Activated CD8-positive, alpha-beta T cell treated with anti-CD3 and anti-CD28 coated beads for 36 hours (primary cell): ENCODE measurements around the gene SEMA4D. TPM values are rescaled to one million over a fixed set of nuclear protein-coding genes. Genes with fewer than 3 reads are reported as not detected.

Source experiments
- ATAC-seq: fragments of 200-7000 bp; cut with Tn5 transposase; one replicate; pipeline ENCODE4 v1.10.0; 2021; ENCODE audit warnings: mild to moderate bottlenecking, moderate library complexity
- CTCF ChIA-PET: fragments of 350-600 bp; sonication (Branson Sonifier 250); formaldehyde crosslinking; loops from one replicate; lab custom pipeline; 2021; ENCODE audit warnings: antibody characterized with exemption; lab: Charles Lee
- POLR2A ChIA-PET: fragments of 350-600 bp; sonication (Branson Sonifier 250); formaldehyde crosslinking; loops from one replicate; lab custom pipeline; 2021; ENCODE audit warnings: antibody characterized with exemption; lab: Charles Lee
- DNase-seq: peaks from one replicate; pipeline ENCODE4 v3.0.0-alpha.2; 2020
- H3K27ac Mint-ChIP-seq: one replicate; pipeline ENCODE4 v1.8.0; 2021; ENCODE audit warnings: mild to moderate bottlenecking, mixed read lengths
- H3K27me3 Mint-ChIP-seq: one replicate; pipeline ENCODE4 v1.8.0; 2021; ENCODE audit warnings: mixed read lengths
- H3K36me3 Mint-ChIP-seq: one replicate; pipeline ENCODE4 v1.8.0; 2021; ENCODE audit warnings: low read depth, mixed read lengths
- H3K4me1 Mint-ChIP-seq: one replicate; pipeline ENCODE4 v1.8.0; 2021; ENCODE audit warnings: low read depth, mixed read lengths
- H3K4me3 Mint-ChIP-seq: one replicate; pipeline ENCODE4 v1.8.0; 2021; ENCODE audit warnings: mild to moderate bottlenecking, moderate library complexity, mixed read lengths
- H3K9me3 Mint-ChIP-seq: one replicate; pipeline ENCODE4 v1.8.0; 2021; ENCODE audit warnings: mixed read lengths
- CTCF ChIP-seq: fragments of 200-600 bp; IDR thresholded peaks from one replicate; pipeline ENCODE4 v1.8.0; 2022; ENCODE audit warnings: antibody characterized with exemption, mild to moderate bottlenecking
- intact Hi-C: fragments of 100-400 bp; cut with micrococcal nuclease; formaldehyde crosslinking; loops from one replicate; pipeline ENCODE4 v1.10.0; 2022
- total RNA-seq, 2 experiments: library from RNA; stranded (reverse); gene quantifications; one replicate each; pipeline ENCODE4 v1.2.3, GENCODE V29; 2021

Gene SEMA4D
- total RNA-seq, 2 experiments from 2014 or later: 290 to 317 TPM

GRCh38 chr9:89514956-89515355 is 17.0 kb upstream of the SEMA4D start:
- DNase-seq (no peak), ATAC-seq (no peak)
- no peak overlapping the region for H3K27ac Mint-ChIP-seq
- peaks cover 64% of the 10 kb centered on the region for H3K4me1 Mint-ChIP-seq
- POLR2A ChIA-PET: interaction anchor here (1.2 kb wide), 1 partner anchor 20 kb away, joined by 3 read pairs; no protein-coding TSS in a partner anchor
- TF ChIP-seq CTCF: no peak
- no peak overlapping the region for H3K4me3 Mint-ChIP-seq
- no peaks in the 10 kb centered on the region for H3K36me3 Mint-ChIP-seq
- H3K9me3 Mint-ChIP-seq: no peaks in the 10 kb centered on the region
- H3K27me3 Mint-ChIP-seq: no peaks in the 10 kb centered on the region
- intact Hi-C loops: no loop called here
- CTCF ChIA-PET: interaction anchor here (1.1 to 1.6 kb wide), 2 partner anchors 13 to 86 kb away, joined by 3 read pairs; no protein-coding TSS in a partner anchor

- intact Hi-C loops: no loop called here
- H3K27ac Mint-ChIP-seq: no peak overlapping the region
- H3K4me1 Mint-ChIP-seq: peaks cover 64% of the 10 kb centered on the region
- no peak for TF ChIP-seq CTCF
- ATAC-seq (no peak), DNase-seq (no peak)
- H3K36me3 Mint-ChIP-seq: no peaks in the 10 kb centered on the region
- H3K9me3 Mint-ChIP-seq: peaks cover under 1% of the 10 kb centered on the region
- ChIA-PET CTCF (interaction anchor here (1.1 to 1.6 kb wide), 2 partner anchors 14 to 86 kb away, joined by 3 read pairs; no protein-coding TSS in a partner anchor), POLR2A (interaction anchor here (0.6 to 1.2 kb wide), 2 partner anchors 19 to 35 kb away, joined by 3 read pairs; no protein-coding TSS in a partner anchor)
- no peaks in the 10 kb centered on the region for H3K27me3 Mint-ChIP-seq
- no peak overlapping the region for H3K4me3 Mint-ChIP-seq
These were observed 16.4 kb upstream of the SEMA4D start for GRCh38 chr9:89514337-89514736.

- CTCF ChIA-PET: interaction anchor here (1.1 to 1.6 kb wide), 2 partner anchors 14 to 85 kb away, joined by 3 read pairs; no protein-coding TSS in a partner anchor
- Mint-ChIP-seq H3K27ac (no peak overlapping the region), H3K4me3 (no peak overlapping the region), H3K27me3 (no peaks in the 10 kb centered on the region), H3K36me3 (no peaks in the 10 kb centered on the region), H3K4me1 (peaks cover 64% of the 10 kb centered on the region), H3K9me3 (peaks cover 3% of the 10 kb centered on the region)
- TF ChIP-seq CTCF: no peak
- DNase-seq: no peak
- intact Hi-C loops: no loop called here
- POLR2A ChIA-PET: interaction anchor here (0.6 to 1.2 kb wide), 2 partner anchors 19 to 35 kb away, joined by 3 read pairs; no protein-coding TSS in a partner anchor
- ATAC-seq: no peak
These were observed 15.9 kb upstream of the SEMA4D start for GRCh38 chr9:89513837-89514236.

GRCh38 chr9:89512382-89512781 is 14.5 kb upstream of the SEMA4D start:
- Mint-ChIP-seq H3K36me3 (no peaks in the 10 kb centered on the region), H3K9me3 (peaks cover 3% of the 10 kb centered on the region), H3K4me3 (no peak overlapping the region), H3K27me3 (no peaks in the 10 kb centered on the region), H3K4me1 (peaks cover 66% of the 10 kb centered on the region), H3K27ac (no peak overlapping the region)
- POLR2A ChIA-PET: interaction anchor here (0.6 to 1.8 kb wide), 6 partner anchors 10 to 49 kb away, joined by 3 to 7 read pairs (median 3); no protein-coding TSS in a partner anchor
- intact Hi-C loops: no loop called here
- no peak for DNase-seq
- TF ChIP-seq CTCF: no peak
- no peak for ATAC-seq
- CTCF ChIA-PET: interaction anchor here (1.0 to 1.1 kb wide), 2 partner anchors 10 to 37 kb away, joined by 3 read pairs; no protein-coding TSS in a partner anchor

- POLR2A ChIA-PET: interaction anchor here (2.6 kb wide), 1 partner anchor 11 kb away, joined by 12 read pairs; no protein-coding TSS in a partner anchor
- Mint-ChIP-seq H3K36me3 (no peaks in the 10 kb centered on the region), H3K27me3 (no peaks in the 10 kb centered on the region), H3K27ac (peak overlapping the region; percentile 65), H3K9me3 (peaks cover 3% of the 10 kb centered on the region), H3K4me3 (no peak overlapping the region), H3K4me1 (peaks cover 73% of the 10 kb centered on the region)
- CTCF ChIA-PET: interaction anchor here (1.4 to 2.6 kb wide), 4 partner anchors 10 to 80 kb away, joined by 4 to 11 read pairs (median 8); no protein-coding TSS in a partner anchor
- DNase-seq: no peak
- no peak for ATAC-seq
- intact Hi-C loops: no loop called here
- TF ChIP-seq CTCF: no peak
These were observed 11.2 kb upstream of the SEMA4D start for GRCh38 chr9:89508951-89509615.
